ENCODE results near the gene NPTX1. TPM values are rescaled to one million over a fixed set of nuclear protein-coding genes. Genes with fewer than 3 reads are reported as not detected.

NPTX1 gene
- total RNA-seq, 4 donors from 2014 or later, result 0.21 to 0.59 TPM; not detected in 2

DNA sequence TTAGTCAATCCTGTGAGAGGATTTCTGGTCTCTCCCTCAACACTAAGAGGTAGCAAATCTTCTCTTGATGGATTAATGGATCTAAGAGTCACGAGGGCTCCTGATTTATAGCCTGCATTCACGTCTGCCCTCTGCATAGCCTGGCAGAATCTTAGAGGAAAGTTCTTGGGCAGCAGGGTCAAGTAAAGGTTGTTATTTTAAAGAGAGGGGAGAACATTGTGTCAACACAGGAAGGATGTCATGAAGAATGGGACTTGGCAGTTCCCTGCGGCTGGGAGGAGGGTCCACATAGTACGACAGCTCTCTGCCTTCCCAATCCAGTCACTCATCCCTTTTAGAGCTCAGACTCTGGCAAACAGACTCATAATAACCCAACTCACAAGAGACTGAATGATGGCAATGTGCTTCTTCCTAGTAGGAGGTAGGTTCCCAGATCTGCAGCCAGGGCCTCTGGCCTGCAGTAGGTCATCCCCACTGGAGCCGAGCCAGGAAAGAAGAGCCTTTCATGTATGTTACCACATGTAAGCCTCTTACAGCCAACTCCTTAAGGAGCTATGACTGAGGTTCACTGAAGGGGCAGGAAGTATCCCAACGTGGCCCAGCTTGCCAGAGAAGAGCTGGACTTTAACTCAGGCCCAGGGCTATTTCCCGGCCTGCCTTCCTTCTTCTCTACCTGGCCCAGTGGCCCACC, 42.8 kb upstream of the NPTX1 start:
- H3K4me3 ChIP-seq, result no peak overlapping the region
- WGBS, 2 donors, result 28 to 35% methylated on average over 7 of the region's 7 CpGs
- no peaks in the 10 kb centered on the region for H3K36me3 ChIP-seq
- DNase-seq (ENCODE audit: low spot score in 2 of 2), result no peak
- no peaks in the 10 kb centered on the region for H3K9me3 ChIP-seq
- no peak overlapping the region for H3K27ac ChIP-seq
- H3K27me3 ChIP-seq, result no peaks in the 10 kb centered on the region
- H3K4me1 ChIP-seq, result no peaks in the 10 kb centered on the region
- TF ChIP-seq EP300 (IDR thresholded peaks at IDR 0.05), result no peak
- TF ChIP-seq POLR2A (IDR thresholded peaks at IDR 0.05), result no peak
- TF ChIP-seq, protein P1, sequence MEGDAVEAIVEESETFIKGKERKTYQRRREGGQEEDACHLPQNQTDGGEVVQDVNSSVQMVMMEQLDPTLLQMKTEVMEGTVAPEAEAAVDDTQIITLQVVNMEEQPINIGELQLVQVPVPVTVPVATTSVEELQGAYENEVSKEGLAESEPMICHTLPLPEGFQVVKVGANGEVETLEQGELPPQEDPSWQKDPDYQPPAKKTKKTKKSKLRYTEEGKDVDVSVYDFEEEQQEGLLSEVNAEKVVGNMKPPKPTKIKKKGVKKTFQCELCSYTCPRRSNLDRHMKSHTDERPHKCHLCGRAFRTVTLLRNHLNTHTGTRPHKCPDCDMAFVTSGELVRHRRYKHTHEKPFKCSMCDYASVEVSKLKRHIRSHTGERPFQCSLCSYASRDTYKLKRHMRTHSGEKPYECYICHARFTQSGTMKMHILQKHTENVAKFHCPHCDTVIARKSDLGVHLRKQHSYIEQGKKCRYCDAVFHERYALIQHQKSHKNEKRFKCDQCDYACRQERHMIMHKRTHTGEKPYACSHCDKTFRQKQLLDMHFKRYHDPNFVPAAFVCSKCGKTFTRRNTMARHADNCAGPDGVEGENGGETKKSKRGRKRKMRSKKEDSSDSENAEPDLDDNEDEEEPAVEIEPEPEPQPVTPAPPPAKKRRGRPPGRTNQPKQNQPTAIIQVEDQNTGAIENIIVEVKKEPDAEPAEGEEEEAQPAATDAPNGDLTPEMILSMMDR (IDR thresholded peaks at IDR 0.05), result no peak

DNA sequence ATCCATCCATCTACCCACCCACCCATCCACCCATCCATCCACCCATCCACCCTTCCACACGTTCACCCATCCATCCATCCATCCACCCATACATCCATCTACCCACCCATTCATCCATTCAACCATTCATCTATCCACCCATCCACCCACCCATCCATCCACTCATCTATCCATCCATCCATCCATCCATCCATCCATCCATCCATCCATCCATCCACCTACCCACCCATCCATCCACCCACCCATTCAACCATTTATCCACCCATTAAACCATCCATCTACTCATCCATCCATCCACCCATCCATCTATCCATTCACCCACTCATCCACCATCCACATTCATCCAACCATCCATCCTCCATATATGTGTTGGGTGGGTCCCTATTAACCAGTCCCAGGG, 42.0 kb upstream of the NPTX1 start:
- TF ChIP-seq POLR2A (IDR thresholded peaks at IDR 0.05) (no peak), EP300 (IDR thresholded peaks at IDR 0.05) (no peak)
- TF ChIP-seq, protein P1 (IDR thresholded peaks at IDR 0.05), result no peak

DNA sequence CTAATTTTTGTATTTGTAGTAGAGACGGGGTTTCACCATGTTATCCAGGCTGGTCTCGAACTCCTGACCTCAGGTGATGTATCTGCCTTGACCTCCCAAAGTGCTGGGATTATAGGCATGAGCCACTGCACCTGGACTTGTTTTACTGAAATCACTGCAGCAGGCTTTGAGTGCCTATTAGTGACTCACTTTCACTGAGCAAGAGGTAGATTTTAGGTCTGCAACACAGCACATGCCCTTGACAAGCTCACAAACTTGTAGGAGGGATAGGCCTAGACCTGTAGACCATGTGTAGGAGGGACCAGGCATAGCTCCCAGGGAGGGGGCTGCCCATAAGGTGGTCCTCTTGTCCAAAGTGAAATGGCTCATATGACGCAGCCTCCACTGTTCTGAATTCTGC, 41.2 kb upstream of the NPTX1 start:
- TF ChIP-seq EP300 (IDR thresholded peaks at IDR 0.05) (no peak), POLR2A (IDR thresholded peaks at IDR 0.05) (no peak)
- TF ChIP-seq, protein P1 (IDR thresholded peaks at IDR 0.05), result no peak
- DNase-seq (ENCODE audit: low spot score in 2 of 2), result no peak
- Histone ChIP-seq H3K4me3 (no peak overlapping the region), H3K9me3 (no peaks in the 10 kb centered on the region), H3K27ac (no peak overlapping the region), H3K36me3 (no peaks in the 10 kb centered on the region), H3K4me1 (peaks cover 0 to 12% (median 0%) of the 10 kb centered on the region in 4 donors), H3K27me3 (no peaks in the 10 kb centered on the region)
- 88 to 100% methylated on average over 3 of the region's 3 CpGs for WGBS, 2 donors

More for the DNA sequence above, 42.0 kb upstream of the NPTX1 start:
- no peaks in the 10 kb centered on the region for H3K36me3 ChIP-seq
- peaks cover 0 to 7% (median 0%) of the 10 kb centered on the region in 4 donors for H3K4me1 ChIP-seq
- no peak for DNase-seq (ENCODE audit: low spot score in 2 of 2)
- H3K27me3 ChIP-seq, result no peaks in the 10 kb centered on the region
- no peak overlapping the region for H3K4me3 ChIP-seq
- no peak overlapping the region for H3K27ac ChIP-seq
- no peaks in the 10 kb centered on the region for H3K9me3 ChIP-seq
- 63 to 84% methylated on average over 1 of the region's 1 CpG for WGBS, 2 donors

DNA sequence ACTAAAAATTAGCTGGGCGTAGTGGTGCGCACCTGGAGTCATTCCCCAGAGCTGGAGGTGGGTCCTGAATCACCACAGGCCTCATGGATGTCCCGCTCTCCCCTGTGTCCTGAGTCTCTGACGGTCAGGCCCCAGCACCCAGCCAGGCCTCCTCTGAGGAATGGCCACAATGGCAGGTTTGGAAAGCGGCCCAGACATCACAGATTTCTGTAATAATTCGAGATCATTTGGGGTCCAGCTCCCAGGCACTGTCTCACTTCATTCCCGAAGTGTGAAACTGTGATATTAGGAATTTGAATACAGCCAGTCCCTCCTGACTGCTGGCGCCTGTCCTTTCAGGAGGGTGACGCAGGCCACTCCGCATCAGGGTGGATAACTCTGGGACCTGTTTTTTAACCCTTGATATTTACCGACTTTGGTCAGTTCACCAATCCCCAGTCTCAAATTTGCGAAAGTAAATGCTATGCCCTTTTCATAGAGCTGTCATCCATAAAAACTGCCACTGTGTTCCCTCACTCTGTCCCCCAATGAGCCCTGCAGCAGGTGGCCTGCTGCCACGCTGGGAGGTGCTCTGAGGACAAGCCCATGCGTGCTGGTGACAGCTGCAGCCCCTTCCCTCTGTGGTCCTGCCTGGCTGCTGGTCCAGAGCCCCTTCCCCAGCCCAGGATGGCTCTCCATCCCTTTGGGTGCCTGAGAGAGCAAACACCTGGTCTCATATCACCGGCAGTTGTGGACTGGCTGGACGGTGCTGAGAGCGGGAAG, 39.9 kb upstream of the NPTX1 start:
- H3K4me1 ChIP-seq, result peaks cover 0 to 12% (median 0%) of the 10 kb centered on the region in 4 donors
- 79 to 82% methylated on average over 17 of the region's 17 CpGs for WGBS, 2 donors
- H3K9me3 ChIP-seq, result no peaks in the 10 kb centered on the region
- H3K4me3 ChIP-seq, result no peak overlapping the region
- no peak for TF ChIP-seq EP300 (IDR thresholded peaks at IDR 0.05)
- TF ChIP-seq, protein P1 (IDR thresholded peaks at IDR 0.05), result no peak
- no peak for TF ChIP-seq POLR2A (IDR thresholded peaks at IDR 0.05)
- peaks cover 0 to 9% of the 10 kb centered on the region in 2 donors for H3K27me3 ChIP-seq
- H3K27ac ChIP-seq, result no peak overlapping the region
- DNase-seq (ENCODE audit: low spot score in 2 of 2), result no peak
- no peaks in the 10 kb centered on the region for H3K36me3 ChIP-seq

DNA sequence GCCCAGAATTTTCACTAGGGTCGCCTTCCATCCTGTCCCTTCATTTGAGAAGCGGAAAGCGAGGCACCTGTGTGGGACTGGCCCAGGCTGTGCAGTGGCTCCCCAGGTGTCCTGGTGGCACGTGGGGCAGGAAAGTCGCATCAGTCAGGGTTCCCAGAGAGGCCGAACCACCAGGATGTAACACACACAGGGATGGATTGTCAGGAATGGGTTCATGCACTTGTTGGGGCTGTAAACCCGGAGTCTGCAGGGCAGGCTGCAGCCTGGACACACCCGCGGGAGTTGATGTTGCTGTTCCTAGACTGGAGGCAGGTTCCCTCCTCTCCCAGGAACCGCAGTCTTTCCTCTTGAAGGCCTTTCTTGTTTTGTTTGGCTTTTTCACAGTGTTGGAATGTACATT, 37.5 kb upstream of the NPTX1 start:
- Histone ChIP-seq H3K9me3 (no peaks in the 10 kb centered on the region), H3K36me3 (no peaks in the 10 kb centered on the region), H3K27ac (no peak overlapping the region), H3K4me3 (no peak overlapping the region), H3K27me3 (peaks cover 0 to 29% of the 10 kb centered on the region in 2 donors), H3K4me1 (peaks cover 0 to 12% (median 0%) of the 10 kb centered on the region in 4 donors)
- no peak for DNase-seq (ENCODE audit: low spot score in 2 of 2)
- WGBS, 2 donors, result 38 to 53% methylated on average over 9 to 10 of the region's 10 CpGs
- TF ChIP-seq, protein P1 (IDR thresholded peaks at IDR 0.05), result no peak
- TF ChIP-seq EP300 (IDR thresholded peaks at IDR 0.05) (no peak), POLR2A (IDR thresholded peaks at IDR 0.05) (no peak)

Measured in tibial nerve (tissue), 4 donors.